Measurements from ENCODE around the gene MYRIP.

Gene MYRIP

DNA sequence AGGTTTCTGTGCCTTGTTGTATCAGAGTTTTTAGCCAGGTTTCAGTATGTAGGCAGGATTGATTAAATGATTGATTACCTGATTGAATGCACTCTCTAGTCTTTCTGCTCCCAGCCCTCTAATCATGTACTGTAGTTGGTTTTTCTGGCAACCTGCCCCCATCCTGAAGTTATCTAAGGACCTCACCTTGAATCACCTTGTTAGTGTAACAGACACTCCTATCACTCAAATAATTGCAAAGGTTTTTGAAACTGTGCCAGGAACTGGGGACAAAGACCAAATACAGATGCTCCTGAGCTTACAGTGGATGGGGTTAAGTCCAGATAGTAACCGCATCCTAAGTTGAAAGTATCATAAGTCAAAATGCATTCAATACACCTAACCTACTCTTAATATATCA, 358.5 kb downstream of the MYRIP start:
- Histone ChIP-seq H3K9ac (no peak overlapping the region), H3K9me3 (ENCODE audit: control insufficient read depth, low read length) (no peaks in the 10 kb centered on the region), H3K4me3 (ENCODE audit: low read depth, low read length) (no peak overlapping the region), H3K27me3 (ENCODE audit: control insufficient read depth, insufficient read depth, low read length) (no peaks in the 10 kb centered on the region), H3K79me2 (no peaks in the 10 kb centered on the region), H2AFZ (no peak overlapping the region), H3K4me1 (peaks cover 7% of the 10 kb centered on the region), H3K36me3 (ENCODE audit: control insufficient read depth, insufficient read depth, low read length) (no peaks in the 10 kb centered on the region), H3K27ac (no peak overlapping the region), H3K4me2 (ENCODE audit: low read length) (no peak overlapping the region)
- TF ChIP-seq, protein P1, sequence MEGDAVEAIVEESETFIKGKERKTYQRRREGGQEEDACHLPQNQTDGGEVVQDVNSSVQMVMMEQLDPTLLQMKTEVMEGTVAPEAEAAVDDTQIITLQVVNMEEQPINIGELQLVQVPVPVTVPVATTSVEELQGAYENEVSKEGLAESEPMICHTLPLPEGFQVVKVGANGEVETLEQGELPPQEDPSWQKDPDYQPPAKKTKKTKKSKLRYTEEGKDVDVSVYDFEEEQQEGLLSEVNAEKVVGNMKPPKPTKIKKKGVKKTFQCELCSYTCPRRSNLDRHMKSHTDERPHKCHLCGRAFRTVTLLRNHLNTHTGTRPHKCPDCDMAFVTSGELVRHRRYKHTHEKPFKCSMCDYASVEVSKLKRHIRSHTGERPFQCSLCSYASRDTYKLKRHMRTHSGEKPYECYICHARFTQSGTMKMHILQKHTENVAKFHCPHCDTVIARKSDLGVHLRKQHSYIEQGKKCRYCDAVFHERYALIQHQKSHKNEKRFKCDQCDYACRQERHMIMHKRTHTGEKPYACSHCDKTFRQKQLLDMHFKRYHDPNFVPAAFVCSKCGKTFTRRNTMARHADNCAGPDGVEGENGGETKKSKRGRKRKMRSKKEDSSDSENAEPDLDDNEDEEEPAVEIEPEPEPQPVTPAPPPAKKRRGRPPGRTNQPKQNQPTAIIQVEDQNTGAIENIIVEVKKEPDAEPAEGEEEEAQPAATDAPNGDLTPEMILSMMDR (IDR thresholded peaks at IDR 0.05) = no peak

DNA sequence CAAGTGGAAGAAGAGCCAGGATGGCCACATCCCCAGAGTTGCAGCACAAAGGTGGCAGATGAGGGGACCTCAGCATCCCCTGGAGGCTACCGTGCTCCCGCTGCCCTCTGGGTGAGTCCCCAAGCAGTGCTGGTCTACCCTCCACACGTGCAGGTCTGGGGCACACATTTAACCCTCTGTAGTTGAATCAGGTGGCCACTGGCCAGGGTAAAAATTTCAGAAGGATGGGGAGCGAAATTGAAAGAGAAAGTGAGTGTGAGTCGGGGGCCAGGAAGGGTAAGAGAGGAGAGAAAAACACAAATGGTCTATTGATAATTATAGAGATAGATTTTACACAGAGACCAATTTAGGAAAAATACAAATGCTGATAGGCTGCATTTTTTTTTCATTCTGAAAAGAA, 360.6 kb downstream of the MYRIP start:
- TF ChIP-seq, protein P1 (IDR thresholded peaks at IDR 0.05) = no peak
- H3K4me1 ChIP-seq = peaks cover 7% of the 10 kb centered on the region
- no peak overlapping the region for H3K4me3 ChIP-seq (ENCODE audit: low read depth, low read length)
- H3K27me3 ChIP-seq (ENCODE audit: control insufficient read depth, insufficient read depth, low read length) = no peaks in the 10 kb centered on the region
- H2AFZ ChIP-seq = no peak overlapping the region
- H3K79me2 ChIP-seq = no peaks in the 10 kb centered on the region
- H3K9me3 ChIP-seq (ENCODE audit: control insufficient read depth, low read length) = no peaks in the 10 kb centered on the region
- H3K36me3 ChIP-seq (ENCODE audit: control insufficient read depth, insufficient read depth, low read length) = no peaks in the 10 kb centered on the region
- H3K27ac ChIP-seq = no peak overlapping the region
- no peak overlapping the region for H3K4me2 ChIP-seq (ENCODE audit: low read length)
- H3K9ac ChIP-seq = no peak overlapping the region

- no peak overlapping the region for H3K9ac ChIP-seq
- H3K36me3 ChIP-seq (ENCODE audit: control insufficient read depth, insufficient read depth, low read length) = no peaks in the 10 kb centered on the region
- TF ChIP-seq, protein P1 (IDR thresholded peaks at IDR 0.05) = no peak
- H2AFZ ChIP-seq = no peak overlapping the region
- H3K4me3 ChIP-seq (ENCODE audit: low read depth, low read length) = no peak overlapping the region
- no peaks in the 10 kb centered on the region for H3K27me3 ChIP-seq (ENCODE audit: control insufficient read depth, insufficient read depth, low read length)
- no peak overlapping the region for H3K27ac ChIP-seq
- no peaks in the 10 kb centered on the region for H3K79me2 ChIP-seq
- peaks cover 7% of the 10 kb centered on the region for H3K4me1 ChIP-seq
- H3K4me2 ChIP-seq (ENCODE audit: low read length) = no peak overlapping the region
- no peaks in the 10 kb centered on the region for H3K9me3 ChIP-seq (ENCODE audit: control insufficient read depth, low read length)
Observed at GRCh38 chr3:40170395-40170794, 361.0 kb downstream of the MYRIP start.

- Histone ChIP-seq H3K36me3 (ENCODE audit: control insufficient read depth, insufficient read depth, low read length) (no peaks in the 10 kb centered on the region), H3K27ac (no peak overlapping the region), H3K4me2 (ENCODE audit: low read length) (no peak overlapping the region), H3K9me3 (ENCODE audit: control insufficient read depth, low read length) (no peaks in the 10 kb centered on the region), H2AFZ (no peak overlapping the region), H3K79me2 (no peaks in the 10 kb centered on the region), H3K4me3 (ENCODE audit: low read depth, low read length) (no peak overlapping the region), H3K27me3 (ENCODE audit: control insufficient read depth, insufficient read depth, low read length) (no peaks in the 10 kb centered on the region), H3K9ac (no peak overlapping the region), H3K4me1 (peaks cover 5% of the 10 kb centered on the region)
- TF ChIP-seq, protein P1 (IDR thresholded peaks at IDR 0.05) = no peak
Observed at GRCh38 chr3:40172560-40172959, 363.2 kb downstream of the MYRIP start.

GRCh38 chr3:40173227-40173721, 363.9 kb downstream of the MYRIP start:
- Histone ChIP-seq H3K79me2 (no peaks in the 10 kb centered on the region), H3K27me3 (ENCODE audit: control insufficient read depth, insufficient read depth, low read length) (no peaks in the 10 kb centered on the region), H3K4me1 (no peaks in the 10 kb centered on the region), H3K27ac (no peak overlapping the region), H3K36me3 (ENCODE audit: control insufficient read depth, insufficient read depth, low read length) (no peaks in the 10 kb centered on the region), H3K4me2 (ENCODE audit: low read length) (no peak overlapping the region), H2AFZ (no peak overlapping the region), H3K9me3 (ENCODE audit: control insufficient read depth, low read length) (no peaks in the 10 kb centered on the region), H3K9ac (no peak overlapping the region), H3K4me3 (ENCODE audit: low read depth, low read length) (no peak overlapping the region)
- TF ChIP-seq, protein P1 (IDR thresholded peaks at IDR 0.05) = no peak
